Right lobe of liver (tissue), 6 donors: ENCODE results near the gene KLHDC1. TPM values are rescaled to one million over a fixed set of nuclear protein-coding genes. Genes with fewer than 3 reads are reported as not detected.
"Not testable (repeated sequence)": the region's sequence is repeated elsewhere in the genome, so short reads cannot be mapped to it uniquely, and the experiment has no call there.

Source experiments
- ATAC-seq, 4 donors: fragments of 200-7000 bp; cut with Tn5 transposase; one replicate each; pipeline ENCODE4 v1.9.1; 2020; ENCODE audit warnings: mild to moderate bottlenecking in 4 of 4, moderate library complexity in 4 of 4
- DNase-seq, 3 donors: peaks; one replicate each; pipeline ENCODE4 v3.0.0-alpha.2; 2020
- H3K27ac ChIP-seq, 3 donors: fragments of 200-600 bp; one replicate each; pipeline ENCODE4 v1.8.0; 2022
- H3K27me3 ChIP-seq, 2 donors: fragments of 200-600 bp; one replicate each; pipeline ENCODE4 v1.8.0; 2022
- H3K36me3 ChIP-seq, 4 donors: fragments of 200-600 bp; sonication (generic) in 1 of 4; one replicate each; pipeline versions ENCODE4 v1.5.1 to v1.8.0; 2017 to 2022; ENCODE audit warnings: control low read depth in 1 of 4
- H3K4me1 ChIP-seq, 4 donors: fragments of 200-600 bp; sonication (generic) in 1 of 4; one replicate each; pipeline versions ENCODE4 v1.5.1 to v1.8.0; 2017 to 2022; ENCODE audit warnings: control low read depth in 1 of 4
- H3K4me3 ChIP-seq, 3 donors: fragments of 200-600 bp; one replicate each; pipeline ENCODE4 v1.8.0; 2022
- H3K9me3 ChIP-seq, 4 donors: fragments of 200-600 bp; sonication (generic) in 1 of 4; one replicate each; pipeline versions ENCODE4 v1.5.1 to v1.8.0; 2017 to 2022; ENCODE audit warnings: control low read depth in 1 of 4
- POLR2A ChIP-seq: fragments of 450-650 bp; IDR thresholded peaks from one replicate; pipeline ENCODE4 v1.6.1; 2017; ENCODE audit warnings: antibody characterized with exemption, mild to moderate bottlenecking
- WGBS: methylation state at CpG from one replicate; pipeline ENCODE4 v1.1.6; 2018; ENCODE audit warnings: low coverage, low lambda C conversion rate; ENCODE audit not compliant: insufficient coverage; ENCODE audit errors: missing lambda C conversion rate; 5-methylcytosine and 5-hydroxymethylcytosine counted together
- intact Hi-C, 2 donors: fragments of 100-400 bp; cut with DNase I; formaldehyde crosslinking; loops; one replicate each; pipeline versions ENCODE4 v1.11.2 to v1.14.1; 2022
- total RNA-seq, 6 experiments: library from RNA; depleted of rRNA in 2 of 6; stranded (reverse); fragments of >200 nt in 2 of 6; fragmentation: NEBNext Ultra II Directional in 3 of 6; extraction: Animal tissue kit (Norgen Biotek cat#: 25700) in 3 of 6; gene quantifications; one replicate each; pipeline versions ENCODE4 v1.1.0 to v1.2.4, GENCODE V29; 2016 to 2023
- TF ChIP-seq, protein P1 (sequence below), 4 donors: fragments of 200-600 bp in 3 of 4; fragments of 450-650 bp in 1 of 4; IDR thresholded peaks; one replicate each; pipeline versions ENCODE4 v1.5.1 to v1.8.0; 2016 to 2022; ENCODE audit warnings: antibody characterized with exemption in 4 of 4, mild to moderate bottlenecking in 2 of 4
- donor health status: DM: no; HTN: yes; CAD: no.
- donor health status: DM: no; HTN: no; CAD: no.
- donor health status: DM: no; HTN: no; CAD: no.
- donor health status: DM: no; HTN: yes; CAD: no.
- donor health status: DM: no; HTN: yes; CAD: no.

Gene KLHDC1
- total RNA-seq, 6 experiments from 2014 or later: 1.1 to 3.4 (median 2.1) TPM

GRCh38 chr14:49778421-49778820 lies 85.5 kb downstream of the KLHDC1 start:
- WGBS: 89% methylated on average over 2 of the region's 2 CpGs

GRCh38 chr14:49781040-49781439 lies 88.1 kb downstream of the KLHDC1 start:
- DNase-seq, H3K27ac ChIP-seq, H3K9me3 ChIP-seq, H3K4me3 ChIP-seq, ATAC-seq, H3K4me1 ChIP-seq, H3K27me3 ChIP-seq: not testable (repeated sequence)
- 89% methylated on average over 4 of the region's 7 CpGs for WGBS
- H3K36me3 ChIP-seq: peaks cover 7 to 97% (median 53%) of the 10 kb centered on the region in 4 donors
- intact Hi-C loops: loop anchor here in 1 of 2 donors (10.0 kb wide), 1 partner anchor 54 kb away; no protein-coding TSS in a partner anchor

More at GRCh38 chr14:49778421-49778820, 85.5 kb downstream of the KLHDC1 start:
- H3K4me3 ChIP-seq: no peak overlapping the region
- H3K36me3 ChIP-seq: peaks cover 7 to 93% (median 51%) of the 10 kb centered on the region in 4 donors
- no peak for DNase-seq
- no peaks in the 10 kb centered on the region for H3K27me3 ChIP-seq
- ATAC-seq: no peak
- H3K27ac ChIP-seq: no peak overlapping the region
- H3K4me1 ChIP-seq: peaks cover 0 to 6% (median 3%) of the 10 kb centered on the region in 4 donors
- H3K9me3 ChIP-seq: no peaks in the 10 kb centered on the region
- intact Hi-C loops: no loop called here
- no peak for TF ChIP-seq POLR2A

- 84% methylated on average over 3 of the region's 3 CpGs for WGBS
- H3K27ac ChIP-seq: no peak overlapping the region
- H3K4me1 ChIP-seq: no peaks in the 10 kb centered on the region
- H3K4me3 ChIP-seq: no peak overlapping the region
- H3K36me3 ChIP-seq: peaks cover 7 to 95% (median 58%) of the 10 kb centered on the region in 4 donors
- no peaks in the 10 kb centered on the region for H3K9me3 ChIP-seq
- DNase-seq: no peak
- intact Hi-C loops: loop anchor here in 1 of 2 donors (10.0 kb wide), 1 partner anchor 51 kb away; no protein-coding TSS in a partner anchor
- H3K27me3 ChIP-seq: no peaks in the 10 kb centered on the region
- no peak for ATAC-seq
- no peak for TF ChIP-seq POLR2A
- TF ChIP-seq, protein P1, sequence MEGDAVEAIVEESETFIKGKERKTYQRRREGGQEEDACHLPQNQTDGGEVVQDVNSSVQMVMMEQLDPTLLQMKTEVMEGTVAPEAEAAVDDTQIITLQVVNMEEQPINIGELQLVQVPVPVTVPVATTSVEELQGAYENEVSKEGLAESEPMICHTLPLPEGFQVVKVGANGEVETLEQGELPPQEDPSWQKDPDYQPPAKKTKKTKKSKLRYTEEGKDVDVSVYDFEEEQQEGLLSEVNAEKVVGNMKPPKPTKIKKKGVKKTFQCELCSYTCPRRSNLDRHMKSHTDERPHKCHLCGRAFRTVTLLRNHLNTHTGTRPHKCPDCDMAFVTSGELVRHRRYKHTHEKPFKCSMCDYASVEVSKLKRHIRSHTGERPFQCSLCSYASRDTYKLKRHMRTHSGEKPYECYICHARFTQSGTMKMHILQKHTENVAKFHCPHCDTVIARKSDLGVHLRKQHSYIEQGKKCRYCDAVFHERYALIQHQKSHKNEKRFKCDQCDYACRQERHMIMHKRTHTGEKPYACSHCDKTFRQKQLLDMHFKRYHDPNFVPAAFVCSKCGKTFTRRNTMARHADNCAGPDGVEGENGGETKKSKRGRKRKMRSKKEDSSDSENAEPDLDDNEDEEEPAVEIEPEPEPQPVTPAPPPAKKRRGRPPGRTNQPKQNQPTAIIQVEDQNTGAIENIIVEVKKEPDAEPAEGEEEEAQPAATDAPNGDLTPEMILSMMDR (IDR thresholded peaks at IDR 0.05): no peak
Observed at GRCh38 chr14:49783394-49784014, 90.6 kb downstream of the KLHDC1 start.

GRCh38 chr14:49786315-49786714 lies 93.4 kb downstream of the KLHDC1 start:
- Histone ChIP-seq H3K9me3 (no peaks in the 10 kb centered on the region), H3K36me3 (peaks cover 0 to 89% (median 48%) of the 10 kb centered on the region in 4 donors), H3K4me1 (no peaks in the 10 kb centered on the region), H3K27ac (no peak overlapping the region), H3K4me3 (no peak overlapping the region), H3K27me3 (no peaks in the 10 kb centered on the region)
- intact Hi-C loops: loop anchor here in 1 of 2 donors (10.0 kb wide), 1 partner anchor 48 kb away; no protein-coding TSS in a partner anchor
- DNase-seq: no peak
- no peak for ATAC-seq
- TF ChIP-seq, protein P1 (IDR thresholded peaks at IDR 0.05): no peak
- no peak for TF ChIP-seq POLR2A
- WGBS: 100% methylated on average over 2 of the region's 2 CpGs

DNA sequence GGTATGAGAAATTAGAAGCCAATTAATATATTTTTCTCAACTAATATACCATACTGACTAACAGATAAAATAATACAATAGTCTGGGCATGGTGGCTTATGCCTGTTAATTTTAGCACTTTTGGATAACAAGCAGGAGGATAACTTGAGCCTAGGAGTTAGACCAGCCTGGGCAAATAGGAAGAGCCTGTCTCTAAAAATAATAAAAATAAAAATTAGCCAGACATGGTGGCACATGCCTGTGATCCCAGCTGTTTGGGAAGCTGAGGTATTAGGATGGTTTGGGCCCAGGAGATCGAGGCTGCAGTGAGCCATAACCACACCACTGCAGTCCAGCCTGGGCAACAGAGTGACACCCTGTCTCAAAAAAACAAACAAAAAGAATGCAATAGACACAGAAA lies 99.7 kb downstream of the KLHDC1 start:
- Histone ChIP-seq H3K4me3 (no peak overlapping the region), H3K4me1 (no peaks in the 10 kb centered on the region), H3K9me3 (no peaks in the 10 kb centered on the region), H3K27ac (no peak overlapping the region), H3K36me3 (peaks cover 0 to 77% (median 18%) of the 10 kb centered on the region in 4 donors), H3K27me3 (no peaks in the 10 kb centered on the region)
- WGBS: 0% methylated on average over 1 of the region's 1 CpG
- TF ChIP-seq, protein P1 (IDR thresholded peaks at IDR 0.05): no peak
- no peak for TF ChIP-seq POLR2A
- DNase-seq (no peak), ATAC-seq (no peak)
- intact Hi-C loops: no loop called here
